ENCODE results near the gene CLDN24.
"Not testable (repeated sequence)": the region's sequence is repeated elsewhere in the genome, so short reads cannot be mapped to it uniquely, and the experiment has no call there.

Gene CLDN24

DNA sequence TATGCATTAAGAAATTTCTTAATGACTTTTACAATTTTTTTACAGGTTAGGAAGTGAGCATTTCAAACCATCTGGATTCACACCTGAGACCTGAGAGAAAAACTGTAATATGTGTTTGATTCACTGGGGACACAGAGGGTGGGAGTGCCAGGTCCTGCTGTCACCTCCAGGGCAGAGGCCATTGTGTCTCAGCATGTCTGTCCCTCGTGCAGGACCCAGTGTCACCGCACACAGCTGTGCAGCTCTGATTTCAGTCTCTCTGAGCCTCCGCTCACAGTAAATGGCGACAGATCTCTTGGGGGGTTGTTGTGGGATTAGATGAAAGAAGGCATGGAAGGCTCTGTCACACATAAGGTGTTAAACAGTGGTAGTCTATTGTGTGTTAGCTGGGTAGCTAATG lies 23.0 kb upstream of the CLDN24 start:
- DNase-seq, result no peak

DNA sequence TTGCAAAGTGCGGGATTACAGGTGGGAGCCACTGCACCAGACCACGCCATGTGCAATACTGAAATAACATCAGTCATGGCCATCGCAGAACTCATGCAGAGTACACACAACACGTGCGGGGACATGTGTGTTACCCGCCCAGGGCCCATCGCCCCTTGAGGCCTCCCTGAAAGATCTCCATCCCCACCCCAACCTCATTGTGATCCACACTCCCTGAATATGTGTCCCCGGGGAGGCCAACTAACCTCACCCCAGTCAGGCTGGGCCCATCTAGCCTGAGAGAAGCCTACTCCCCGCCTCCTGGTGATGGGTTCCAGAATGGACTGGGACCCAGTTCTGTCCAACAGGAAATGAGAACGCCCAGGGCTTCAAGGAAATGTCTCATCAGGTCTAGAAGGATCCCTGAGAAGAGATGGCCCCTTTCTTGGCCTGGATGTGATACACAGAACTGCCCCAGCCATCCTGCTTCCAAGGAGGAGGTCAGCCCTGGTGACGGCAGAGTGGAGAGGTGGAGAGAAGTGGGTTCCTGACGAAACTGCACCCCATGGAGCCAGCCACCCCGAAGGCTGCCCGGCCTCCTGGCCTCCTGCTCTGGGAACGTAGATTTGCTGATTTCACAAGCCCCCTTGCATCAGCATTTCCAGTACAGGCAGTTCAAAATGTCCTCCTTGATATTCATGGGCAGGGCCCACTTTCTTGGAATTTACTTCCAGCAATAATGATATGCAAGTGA lies 22.5 kb upstream of the CLDN24 start:
- DNase-seq, result no peak

DNA sequence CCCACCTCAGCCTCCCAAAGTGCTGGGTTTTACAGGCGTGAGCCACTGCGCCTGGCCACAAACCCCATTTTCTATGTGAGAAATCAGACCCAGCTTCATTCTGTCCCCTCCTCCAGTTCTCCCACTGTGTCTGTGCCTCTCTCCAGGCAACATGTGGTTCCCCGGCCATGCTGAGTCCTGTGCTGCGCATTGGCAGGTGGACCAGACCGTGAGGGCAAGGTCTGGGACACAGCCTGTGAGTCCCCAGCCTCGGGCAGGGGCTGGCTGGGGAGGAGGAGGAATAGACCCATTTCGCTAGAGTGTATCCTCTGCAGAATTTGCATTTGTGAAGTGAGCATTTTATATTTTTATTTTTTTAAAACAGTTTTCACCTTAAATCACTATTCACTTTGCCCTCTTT lies 21.5 kb upstream of the CLDN24 start:
- no peak for DNase-seq

DNA sequence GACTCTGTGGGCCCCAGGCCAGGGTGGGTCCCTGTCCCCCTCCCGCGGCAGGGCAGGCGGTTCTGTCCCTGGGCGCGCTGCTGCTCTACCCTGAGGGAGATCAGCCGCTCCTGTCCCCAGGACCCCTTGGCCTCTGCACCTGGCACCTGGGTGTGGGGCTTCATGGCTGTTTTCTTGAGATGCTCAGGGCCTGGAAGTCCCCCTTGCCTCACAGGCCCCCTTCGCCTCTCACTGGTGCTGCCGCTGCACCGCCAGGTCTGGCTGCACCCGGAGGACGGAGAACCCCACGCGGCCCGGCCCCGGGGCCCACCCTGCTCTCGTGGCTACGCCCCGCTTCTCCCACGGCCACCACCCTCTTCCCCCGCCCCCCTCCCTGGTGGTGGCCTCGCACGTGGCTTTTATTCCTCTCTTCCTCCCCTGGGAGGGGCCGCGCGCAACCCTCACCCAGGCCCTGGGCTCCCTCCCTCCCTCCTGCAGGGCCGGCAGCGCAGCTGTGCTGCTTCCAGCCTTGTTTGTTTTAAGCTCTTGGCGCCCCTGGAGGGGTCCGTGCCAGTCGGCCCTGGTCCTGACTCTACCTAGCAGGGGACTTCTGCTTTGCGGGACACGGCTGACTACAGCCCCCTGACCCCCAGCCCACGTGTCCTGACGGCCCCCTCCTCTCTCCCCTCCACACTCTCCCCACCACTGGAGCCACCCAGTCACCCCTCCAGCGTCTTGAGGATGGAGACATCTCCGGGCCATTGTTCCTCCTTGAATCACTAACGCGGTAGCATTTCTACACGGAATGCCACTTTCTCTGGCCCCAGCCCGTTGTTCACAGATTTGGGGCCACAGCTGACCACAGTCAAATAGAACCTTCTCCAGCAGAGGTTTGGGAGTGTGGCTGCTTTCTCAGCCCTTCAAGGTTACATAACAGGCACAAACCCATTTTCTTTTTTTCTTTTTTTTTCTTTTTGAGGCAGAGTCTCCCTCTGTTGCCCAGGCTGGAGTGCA lies 20.6 kb upstream of the CLDN24 start:
- DNase-seq, result no peak

DNA sequence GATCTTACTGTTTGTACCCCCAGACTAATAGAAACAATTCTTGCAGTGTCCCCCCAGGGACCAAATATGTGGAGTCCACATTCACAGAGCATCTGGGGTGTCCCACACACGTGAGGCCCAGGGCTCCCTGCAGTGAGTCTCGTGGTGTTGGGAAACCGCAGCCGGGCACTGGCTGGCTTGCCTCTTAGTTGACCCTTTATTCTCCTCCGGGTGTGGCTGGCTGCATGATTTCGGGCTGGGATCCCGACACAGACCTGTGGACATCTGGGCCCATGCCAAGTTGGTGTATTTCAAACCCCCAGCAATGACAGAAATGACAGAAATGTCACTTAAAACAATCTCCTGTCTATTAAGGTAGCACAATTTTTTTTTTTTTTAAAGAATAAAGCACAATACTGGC lies 15.6 kb upstream of the CLDN24 start:
- DNase-seq, result no peak

DNA sequence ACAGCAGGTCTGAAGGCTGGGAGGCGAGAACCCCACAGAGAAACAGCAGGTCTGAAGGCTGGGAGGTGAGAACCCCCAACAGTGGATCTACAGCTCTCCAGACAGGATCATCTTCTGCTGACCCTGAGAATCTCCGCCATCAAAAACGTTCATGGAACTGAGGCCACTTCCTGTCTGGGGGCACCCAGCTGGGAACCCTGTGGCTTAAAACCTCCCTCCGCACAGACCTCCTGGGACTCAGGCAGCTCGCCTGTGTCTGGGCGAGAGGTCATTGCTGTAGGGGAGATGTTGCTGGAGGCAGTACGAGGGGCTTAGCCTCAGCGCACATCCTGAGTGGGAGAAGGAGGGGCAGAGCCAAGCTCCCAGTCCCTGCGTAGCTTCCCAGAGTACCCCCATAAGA lies 15.1 kb upstream of the CLDN24 start:
- no peak for DNase-seq

DNA sequence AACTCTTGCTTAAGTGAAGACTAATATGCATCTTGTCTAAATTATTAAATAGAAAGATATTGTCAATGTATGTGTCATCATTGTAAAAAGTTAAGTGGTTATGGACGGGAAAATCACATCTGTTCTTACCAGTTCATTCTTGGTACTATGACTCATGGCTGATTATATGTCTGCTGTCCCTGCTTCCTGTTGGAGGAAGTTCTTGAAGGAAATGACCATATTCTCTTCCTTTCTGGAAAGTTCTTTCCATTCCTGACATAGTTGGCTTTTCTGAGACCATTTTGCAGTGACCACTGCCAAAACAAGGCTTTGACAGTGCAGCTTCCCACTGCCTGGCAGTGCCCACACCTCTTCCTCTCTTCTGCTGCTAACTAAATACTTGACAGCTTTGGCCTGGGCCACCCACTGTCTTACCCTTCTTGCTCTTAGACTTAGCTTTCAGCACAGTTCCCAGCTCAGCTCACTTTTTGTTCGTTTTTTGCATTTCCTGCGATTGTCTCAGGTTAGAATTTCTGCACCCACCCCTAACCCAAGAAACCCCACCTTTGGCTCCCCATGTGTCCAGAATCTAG lies 13.2 kb upstream of the CLDN24 start:
- no peak for DNase-seq

DNA sequence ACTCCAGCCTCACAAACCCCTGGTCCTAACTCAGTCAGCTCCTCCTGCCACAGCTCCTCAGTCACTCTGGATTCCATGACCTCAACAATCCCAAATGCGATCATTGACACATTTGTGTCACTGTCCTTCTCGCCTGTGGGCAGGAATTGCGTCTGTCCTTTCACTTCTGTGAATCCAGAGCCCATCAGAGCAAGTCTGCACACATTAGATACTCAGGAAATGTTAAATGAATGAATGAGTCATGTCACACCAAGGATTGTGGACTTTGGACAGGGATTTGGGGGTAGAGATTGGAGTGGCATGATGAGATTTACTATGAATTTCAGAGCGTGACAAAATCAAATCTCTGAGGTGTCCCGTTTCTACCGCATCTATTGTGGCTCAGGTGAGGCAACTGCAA lies 11.8 kb upstream of the CLDN24 start:
- no peak for DNase-seq

DNA sequence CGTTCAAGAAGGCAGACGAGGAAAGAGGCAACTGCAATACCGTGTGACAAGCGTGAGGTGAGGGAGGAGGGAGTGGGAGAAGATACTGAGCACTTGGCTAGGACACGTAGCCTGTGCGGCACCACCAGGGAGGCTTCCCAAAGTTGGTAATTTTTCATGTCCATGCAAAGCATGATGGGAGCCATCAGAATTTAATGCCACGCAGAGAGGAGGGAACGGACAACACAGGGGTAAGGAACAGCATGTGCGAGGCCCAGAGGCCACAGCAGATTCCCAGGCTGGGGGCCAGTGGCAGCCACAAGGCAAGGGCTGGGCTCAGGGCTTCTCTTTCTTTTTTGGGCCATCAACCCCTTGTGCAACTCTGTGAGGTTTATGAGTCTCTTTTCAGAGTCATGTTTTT lies 11.0 kb upstream of the CLDN24 start:
- DNase-seq, result no peak

DNA sequence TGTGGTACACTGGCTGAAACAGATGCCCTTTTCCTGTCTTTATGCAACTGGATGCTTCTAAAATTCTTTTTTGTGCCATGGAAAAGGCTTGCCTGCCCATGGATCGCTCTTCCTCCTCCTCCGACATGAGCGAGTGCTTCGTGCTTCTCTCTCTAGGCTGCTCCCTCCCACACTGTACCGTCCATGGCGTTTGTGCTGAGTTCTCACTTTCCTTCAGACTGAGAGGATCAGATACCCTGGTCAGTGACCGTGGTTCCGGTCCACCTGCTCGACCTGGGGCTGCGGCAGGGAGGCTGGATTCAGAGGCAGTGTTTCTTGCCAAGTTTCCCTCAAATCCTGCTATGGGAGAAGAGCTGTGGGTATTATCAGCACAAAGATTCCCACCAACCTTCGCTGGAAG lies 10.2 kb upstream of the CLDN24 start:
- DNase-seq, result no peak

DNA sequence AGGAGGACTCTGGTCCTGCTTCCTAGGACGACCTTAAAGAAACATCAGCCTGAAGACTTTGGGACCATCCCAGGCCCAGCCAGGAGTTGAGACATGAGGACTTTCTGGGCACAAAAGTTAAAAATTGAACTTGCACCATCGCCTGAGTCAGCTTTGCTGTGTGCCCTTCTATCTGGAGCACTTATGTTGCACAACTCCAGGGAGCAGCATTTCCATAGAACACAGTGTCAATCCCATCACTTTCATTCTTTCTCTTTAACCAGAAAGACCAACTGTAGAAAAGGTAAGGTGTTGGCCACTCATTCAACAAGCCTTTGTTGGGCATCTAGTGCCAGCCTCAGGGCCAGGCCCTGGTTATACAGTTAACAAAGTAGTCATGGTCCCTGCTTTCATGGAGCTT lies 8.6 kb upstream of the CLDN24 start:
- no peak for DNase-seq

DNA sequence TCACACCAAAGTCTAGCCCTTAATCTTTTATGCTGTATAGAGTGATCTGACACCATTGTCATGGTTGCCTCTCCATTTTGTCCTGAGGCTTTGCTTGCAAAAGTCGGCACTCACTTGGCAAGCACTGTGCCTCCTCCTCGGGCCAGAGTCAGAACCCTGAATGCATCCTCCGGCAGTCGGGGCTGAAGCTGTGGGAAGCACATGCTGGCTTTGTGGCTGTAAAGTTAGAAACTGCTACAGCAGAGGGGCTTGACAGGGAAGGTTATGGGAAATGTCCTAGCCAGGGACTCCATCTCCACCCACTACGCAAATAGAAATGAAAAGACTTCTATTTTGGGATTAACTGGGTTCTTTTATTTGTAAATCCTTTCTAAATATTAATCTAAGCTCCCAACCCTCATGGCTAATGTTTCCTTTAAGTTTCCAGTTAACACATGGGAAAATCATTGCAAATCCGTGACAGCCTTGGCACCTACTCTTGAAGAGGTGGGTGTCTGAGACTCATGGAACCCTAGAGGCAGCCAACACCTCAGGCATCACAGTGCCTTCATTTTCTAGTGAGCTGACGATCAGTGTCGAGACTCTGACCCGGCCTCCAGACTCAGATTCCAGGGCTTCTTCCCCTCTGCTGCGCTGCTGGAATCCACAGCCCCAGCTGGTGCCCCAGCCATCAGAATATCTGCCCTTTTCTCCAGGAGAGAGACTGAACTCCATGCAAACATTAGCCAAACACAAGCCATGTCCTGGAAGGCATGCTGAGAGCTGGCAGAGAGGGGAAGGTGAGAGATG lies 7.9 kb upstream of the CLDN24 start:
- DNase-seq, result no peak

DNA sequence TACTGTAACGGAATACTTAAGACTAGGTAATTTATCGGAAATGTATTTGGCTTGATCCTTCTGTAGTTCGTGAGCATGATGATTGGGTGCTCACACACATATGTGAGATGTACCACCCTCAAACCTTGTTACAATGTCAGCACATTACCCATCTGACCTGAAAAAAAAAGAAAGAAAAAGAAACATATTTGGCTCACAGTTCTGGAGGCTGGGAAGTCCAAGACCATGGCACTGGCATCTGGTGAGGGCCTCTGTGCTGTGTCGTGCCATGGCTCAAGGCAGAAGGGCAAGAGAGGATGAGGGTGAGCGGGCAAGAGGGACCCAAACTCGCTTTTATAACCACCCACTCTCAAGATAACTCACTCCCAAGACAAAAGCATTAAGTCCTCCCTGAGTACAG lies 7.0 kb upstream of the CLDN24 start:
- no peak for DNase-seq

DNA sequence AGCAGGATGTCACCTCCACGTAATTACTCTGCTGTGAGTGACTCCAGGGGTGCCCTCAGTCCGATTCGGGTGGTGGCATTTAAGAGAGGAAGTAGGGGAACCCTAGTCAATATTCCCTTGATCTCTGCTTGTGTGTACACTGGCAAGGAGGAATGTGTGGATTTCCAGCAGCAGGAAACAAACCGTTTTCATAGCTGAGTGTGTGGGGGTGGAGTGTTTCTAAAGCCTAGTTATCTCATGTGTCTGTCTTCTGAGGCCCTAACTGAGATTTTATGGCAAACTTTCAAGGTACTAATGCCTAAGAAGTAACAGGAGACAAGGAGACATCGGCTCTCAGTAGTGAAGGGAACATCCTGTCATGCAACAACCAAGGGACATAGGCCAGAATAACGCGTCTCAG lies 6.6 kb upstream of the CLDN24 start:
- no peak for DNase-seq

DNA sequence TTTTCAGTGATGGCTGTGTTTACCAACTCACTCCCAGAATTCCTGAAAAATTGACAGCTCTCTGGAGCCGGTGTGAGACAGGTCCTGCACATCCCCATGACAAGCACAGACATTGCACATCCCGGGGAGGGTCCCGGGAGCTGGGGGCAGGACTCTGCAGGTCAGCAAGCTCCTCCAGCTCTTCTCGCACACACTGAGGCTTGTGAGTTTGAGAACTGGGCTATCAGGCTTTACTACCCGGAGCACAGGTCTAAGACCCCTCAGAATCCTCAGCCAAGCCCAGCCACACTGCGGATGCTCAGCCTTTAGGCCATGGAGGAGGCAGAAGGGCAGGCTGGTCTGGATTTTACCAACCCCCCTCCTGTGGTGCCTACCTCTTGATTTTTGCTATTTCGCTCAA lies 5.6 kb upstream of the CLDN24 start:
- DNase-seq, result no peak

DNA sequence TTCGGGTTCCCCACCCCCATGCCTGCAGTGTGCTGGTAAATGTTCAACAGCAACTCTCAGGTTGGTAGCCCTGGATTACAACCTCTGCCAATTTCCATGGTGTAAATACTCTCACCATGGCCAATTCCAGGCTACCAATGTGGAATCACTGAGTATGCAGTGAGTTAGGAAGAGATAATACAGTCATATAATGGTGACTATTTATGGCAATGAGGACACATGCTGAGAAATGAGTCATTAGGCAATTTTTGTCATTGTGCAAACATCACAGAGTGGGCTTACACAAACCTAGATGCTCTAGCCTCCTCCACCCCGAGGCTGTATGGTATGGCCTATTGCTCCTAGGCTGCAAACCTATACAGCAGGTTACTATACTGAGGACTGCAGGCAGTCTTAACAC lies 4.6 kb upstream of the CLDN24 start:
- no peak for DNase-seq

DNA sequence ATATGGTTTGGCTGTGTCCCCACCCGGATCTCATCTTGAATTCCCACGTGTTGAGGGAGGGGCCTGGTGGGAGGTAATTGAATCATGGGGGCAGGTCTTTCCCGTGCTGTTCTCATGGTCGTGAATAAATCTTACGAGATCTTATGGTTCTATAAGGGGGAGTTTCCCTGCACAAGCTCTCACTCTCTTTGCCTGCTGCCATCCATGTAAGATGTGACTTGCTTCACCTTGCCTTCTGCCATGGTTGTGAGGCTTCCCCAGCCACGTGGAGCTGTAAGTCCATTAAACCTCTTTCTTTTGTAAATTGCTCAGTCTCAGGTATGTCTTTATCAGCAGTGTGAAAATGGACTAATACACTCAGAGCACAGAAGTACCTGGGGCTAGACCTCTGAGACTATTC lies 4.2 kb upstream of the CLDN24 start:
- DNase-seq, result not testable (repeated sequence)

DNA sequence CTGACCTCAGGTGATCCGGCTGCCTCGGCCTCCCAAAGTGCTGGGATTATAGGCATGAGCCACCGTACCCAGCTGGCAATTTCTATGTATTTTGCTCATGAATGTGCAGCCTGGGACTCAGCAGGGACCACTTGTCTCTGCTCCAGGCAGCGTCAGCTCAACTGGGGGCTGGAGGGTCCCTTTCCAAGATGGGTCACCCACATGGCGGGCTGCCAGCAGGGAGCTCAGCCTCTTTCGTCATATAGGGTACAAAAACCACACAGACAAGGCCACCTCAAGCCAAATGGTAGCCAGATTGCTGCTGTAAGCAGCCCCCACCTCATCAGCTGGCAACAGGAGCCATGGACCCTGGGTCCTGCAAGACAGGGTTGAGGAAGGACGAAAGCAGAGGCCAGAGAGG lies 2.4 kb upstream of the CLDN24 start:
- no peak for DNase-seq

DNA sequence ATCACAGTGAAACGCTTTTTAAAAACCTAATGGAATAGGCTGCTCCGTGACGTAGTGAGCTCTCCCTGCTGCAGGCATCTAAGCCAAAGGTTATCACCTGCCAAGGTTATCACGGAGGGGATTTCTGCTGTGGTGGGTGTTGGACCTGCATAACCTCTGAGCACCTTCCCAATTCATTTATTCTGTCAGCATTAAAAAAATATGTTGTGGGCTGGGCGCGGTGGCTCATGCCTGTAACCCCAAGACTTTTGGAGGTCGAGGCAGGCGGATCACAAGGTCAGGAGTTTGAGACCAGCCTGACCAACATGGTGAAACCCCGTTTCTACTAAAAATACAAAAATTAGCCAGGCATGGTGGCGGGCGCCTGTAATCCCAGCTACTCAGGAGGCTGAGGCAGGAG lies 1.8 kb upstream of the CLDN24 start:
- not testable (repeated sequence) for DNase-seq

DNA sequence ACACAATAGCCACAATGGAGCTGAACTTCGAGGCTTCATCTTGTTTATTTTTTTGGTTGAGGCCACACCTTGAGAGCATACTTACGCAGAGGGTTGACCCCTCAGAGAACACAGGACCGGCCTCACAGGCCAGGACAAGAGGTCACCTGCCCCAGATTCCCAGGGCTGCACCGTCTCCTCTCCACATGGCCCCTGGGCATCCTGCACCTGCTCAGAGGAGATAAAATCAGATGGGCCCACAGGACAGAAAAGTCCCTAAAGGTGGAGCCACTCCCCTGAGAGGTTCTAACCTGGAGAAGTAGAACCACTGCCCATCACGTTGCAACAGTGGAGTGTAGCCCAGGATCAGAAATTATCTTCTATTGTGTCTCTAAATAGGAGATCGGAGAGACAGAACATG lies 1.1 kb upstream of the CLDN24 start:
- no peak for DNase-seq

DNA sequence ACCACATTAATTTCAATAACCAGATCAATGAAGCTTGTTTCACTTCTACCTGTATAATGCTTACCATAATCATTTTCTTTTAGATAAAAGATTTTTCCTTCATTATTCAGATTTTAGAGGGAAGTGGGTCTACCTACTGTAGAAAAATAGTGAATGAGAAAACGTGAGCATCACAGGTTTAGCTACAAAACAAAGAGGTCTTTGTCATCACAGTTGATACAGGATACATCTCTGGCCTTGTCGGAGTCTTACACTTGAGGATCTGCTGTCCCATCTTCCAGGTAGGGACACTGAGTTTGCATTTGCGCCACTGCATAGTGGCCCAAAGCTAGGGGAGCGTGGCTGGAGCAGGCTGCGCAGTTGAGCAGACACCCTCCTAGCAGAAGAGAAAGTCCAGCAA lies 710 bp downstream of the CLDN24 start:
- DNase-seq, result no peak

DNA sequence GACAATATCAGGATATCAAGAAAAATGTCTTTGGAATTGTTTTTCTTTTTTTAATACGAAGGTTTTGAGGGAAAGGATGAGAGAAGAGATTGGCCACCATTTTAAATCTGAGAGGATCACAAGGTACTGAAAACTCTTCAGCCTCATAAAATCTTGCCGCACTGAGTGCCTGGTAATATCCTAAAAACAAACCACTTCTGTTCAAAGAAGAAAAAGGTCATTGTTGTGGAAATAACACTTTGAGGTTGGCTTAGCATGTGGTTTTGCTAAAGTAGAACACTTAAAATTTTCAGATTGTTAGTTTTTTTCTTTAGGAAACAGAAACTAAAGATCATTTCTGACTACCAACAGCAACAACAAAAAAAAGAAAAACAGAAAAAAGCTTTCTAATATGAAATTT lies 1.1 kb downstream of the CLDN24 start:
- no peak for DNase-seq

Data from stimulated activated CD4-positive, alpha-beta T cell treated with anti-CD3 and anti-CD28 coated beads, Interleukin-4, amount 100 ng/mL, for 4 hours (primary cell).